Stimulated activated CD8-positive, alpha-beta memory T cell treated with anti-CD3 and anti-CD28 coated beads, Interleukin-15, amount 100 ng/mL, for 1 hour (primary cell): ENCODE measurements around the gene CPLX3.
A peak's percentile ranks its signal among the peaks of the same experiment; 100 is the strongest.
"Not testable (repeated sequence)": the region's sequence is repeated elsewhere in the genome, so short reads cannot be mapped to it uniquely, and the experiment has no call there.

Source experiments
- DNase-seq: peaks from one replicate; pipeline ENCODE4 v3.0.0-alpha.2; 2020; ENCODE audit warnings: low read depth

CPLX3 gene

GRCh38 chr15:74826364-74826819 is at the start of gene CPLX3:
TSS of gene CPLX3 (plus strand) at chr15:74826627. CDS start at chr15:74826704, 77 bp downstream.
- no peak for DNase-seq

GRCh38 chr15:74776821-74777768 is 49.3 kb upstream of the CPLX3 start:
- no peak for DNase-seq

GRCh38 chr15:74777769-74778598 is 48.4 kb upstream of the CPLX3 start:
- no peak for DNase-seq

- DNase-seq, result no peak
Observed at GRCh38 chr15:74778599-74778970, 47.8 kb upstream of the CPLX3 start.

GRCh38 chr15:74779162-74779648 is 47.2 kb upstream of the CPLX3 start:
- no peak for DNase-seq

- DNase-seq, result no peak
Observed at GRCh38 chr15:74780523-74781430, 45.6 kb upstream of the CPLX3 start.

- DNase-seq, result no peak
Observed at GRCh38 chr15:74781431-74782258, 44.8 kb upstream of the CPLX3 start, which contains the start of gene CSK. TSS of gene CSK (plus strand) at chr15:74782080. CDS start at chr15:74798298, 16,218 bp downstream.

- no peak for DNase-seq
Observed at GRCh38 chr15:74782259-74783071, 44.0 kb upstream of the CPLX3 start.

GRCh38 chr15:74783072-74783807 is 43.2 kb upstream of the CPLX3 start:
- DNase-seq, result no peak

- no peak for DNase-seq
Observed at GRCh38 chr15:74783808-74784175, 42.6 kb upstream of the CPLX3 start.

- no peak for DNase-seq
Observed at GRCh38 chr15:74784426-74785193, 41.8 kb upstream of the CPLX3 start.

GRCh38 chr15:74785194-74786032 is 41.0 kb upstream of the CPLX3 start:
- DNase-seq, result no peak

- not testable (repeated sequence) for DNase-seq
Observed at GRCh38 chr15:74786081-74786480, 40.3 kb upstream of the CPLX3 start.

GRCh38 chr15:74786551-74787165 is 39.8 kb upstream of the CPLX3 start:
- no peak for DNase-seq

- DNase-seq, result peak; percentile 78
Observed at GRCh38 chr15:74787251-74788041, 39.0 kb upstream of the CPLX3 start.
